ENCODE results near the gene ARFGAP1. TPM values are rescaled to one million over a fixed set of nuclear protein-coding genes. Genes with fewer than 3 reads are reported as not detected.

The ARFGAP1 gene
- polyA plus RNA-seq, 1 donor (not counting 4 experiments of a cell fraction or from before 2014, with no cell fraction given): 31.5 TPM

DNA sequence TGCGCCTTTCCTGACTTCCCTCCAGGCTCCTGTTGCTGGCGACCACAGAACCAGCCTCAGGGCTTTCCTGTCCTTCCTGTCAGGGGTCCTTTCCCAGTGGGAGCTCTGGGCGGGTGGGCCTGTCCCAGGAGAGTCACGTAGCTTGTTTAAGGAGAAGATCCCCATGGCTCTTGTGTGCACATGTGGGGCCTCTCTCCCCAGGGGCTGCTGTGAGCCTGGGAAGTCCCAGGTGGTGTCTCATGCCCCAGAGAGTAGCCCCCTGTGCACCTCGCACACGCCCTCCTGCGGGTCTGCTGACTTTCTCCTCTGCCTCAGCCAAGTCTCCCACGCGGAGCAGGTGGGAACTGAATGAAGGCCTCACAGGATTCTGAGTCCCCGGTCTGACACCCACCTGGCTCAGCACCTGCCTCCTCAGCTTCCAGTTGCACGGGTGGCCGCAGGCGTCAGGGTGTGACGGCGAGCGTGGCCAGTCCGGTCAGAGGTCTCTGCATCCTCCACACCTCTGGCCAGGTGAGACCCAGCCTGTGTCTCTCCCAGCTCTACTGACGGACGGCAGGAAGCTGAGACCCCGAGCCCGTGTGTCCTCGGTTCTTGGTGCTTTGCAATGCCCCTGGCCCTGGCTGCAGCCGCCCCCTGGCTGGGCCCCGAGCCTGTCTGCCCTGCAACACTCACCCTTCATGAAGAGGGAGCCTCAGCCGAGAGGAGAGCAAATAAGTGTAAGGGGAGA, 12.7 kb upstream of the ARFGAP1 start:
- Histone ChIP-seq H2AFZ (ENCODE audit: control insufficient read depth, low read length) (no peak overlapping the region), H3K9me1 (ENCODE audit: control insufficient read depth, extremely low read depth, insufficient read depth, low read length) (no peaks in the 10 kb centered on the region), H3K4me3 (ENCODE audit: control insufficient read depth in 2 of 3, extremely low read depth in 1 of 3, insufficient read depth in 2 of 3, low read depth in 1 of 3, low read length in 3 of 3) (no peak overlapping the region), H3K36me3 (ENCODE audit: control insufficient read depth in 2 of 2, extremely low read depth in 1 of 2, insufficient read depth in 2 of 2, low read length in 2 of 2) (no peaks in the 10 kb centered on the region), H3K9ac (ENCODE audit: control insufficient read depth, extremely low read depth, insufficient read depth, low read length) (no peak overlapping the region), H3K4me1 (ENCODE audit: control insufficient read depth, extremely low read depth, insufficient read depth, low read length) (peaks cover 17% of the 10 kb centered on the region), H3K27me3 (ENCODE audit: control insufficient read depth, extremely low read depth, insufficient read depth, low read length) (peaks cover 28% of the 10 kb centered on the region), H3K4me2 (ENCODE audit: control insufficient read depth, extremely low read depth, insufficient read depth, low read depth, low read length) (no peak overlapping the region), H4K20me1 (ENCODE audit: control insufficient read depth, extremely low read depth, insufficient read depth, low read length) (no peaks in the 10 kb centered on the region), H3K79me2 (ENCODE audit: control insufficient read depth, insufficient read depth, low read length) (no peaks in the 10 kb centered on the region), H3K9me3 (ENCODE audit: control insufficient read depth, low read depth, low read length) (no peaks in the 10 kb centered on the region), H3K27ac (ENCODE audit: control insufficient read depth, insufficient read depth, low read length) (no peak overlapping the region)
- no peak for FAIRE-seq
- no peak for DNase-seq (ENCODE audit: low read depth, low spot score)
- TF ChIP-seq EZH2 (IDR thresholded peaks at IDR 0.05; ENCODE audit: low read length) (no peak), CTCF (optimal IDR thresholded peaks at IDR 0.05 in 1 of 3, IDR thresholded peaks at IDR 0.05 in 1 of 3, conservative IDR thresholded peaks at IDR 0.05 in 1 of 3; ENCODE audit: extremely low read depth in 1 of 3, insufficient read depth in 2 of 3, low read length in 3 of 3) (no peak)
- dilution Hi-C loops (cut with MboI; ENCODE audit: extremely low pct_ligation_motif_present, low sequenced_read_pairs): no loop called here

DNA sequence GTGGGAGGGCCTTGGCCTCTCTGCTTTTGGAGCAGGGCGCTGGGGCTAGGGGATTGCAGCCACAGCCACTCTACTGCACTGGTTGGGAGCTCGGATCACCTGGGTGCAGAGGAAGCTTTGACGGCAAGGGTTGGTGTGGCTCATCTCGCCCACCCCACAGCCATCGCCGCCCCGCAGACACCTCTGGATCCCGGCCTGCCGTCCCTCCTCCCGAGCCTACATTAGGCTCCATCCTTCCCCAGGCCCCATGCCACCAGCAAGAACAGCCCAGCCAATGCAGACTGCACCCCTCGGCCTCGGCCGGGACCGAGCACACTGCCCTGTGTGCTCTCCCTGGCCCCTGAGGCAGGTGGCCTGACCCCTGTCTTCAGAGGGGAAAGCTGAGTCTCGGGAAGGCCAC, 12.1 kb upstream of the ARFGAP1 start:
- no peak overlapping the region for H2AFZ ChIP-seq (ENCODE audit: control insufficient read depth, low read length)
- dilution Hi-C loops (cut with MboI; ENCODE audit: extremely low pct_ligation_motif_present, low sequenced_read_pairs): no loop called here
- TF ChIP-seq EZH2 (IDR thresholded peaks at IDR 0.05; ENCODE audit: low read length): no peak
- no peak for TF ChIP-seq CTCF (optimal IDR thresholded peaks at IDR 0.05 in 1 of 3, IDR thresholded peaks at IDR 0.05 in 1 of 3, conservative IDR thresholded peaks at IDR 0.05 in 1 of 3; ENCODE audit: extremely low read depth in 1 of 3, insufficient read depth in 2 of 3, low read length in 3 of 3)
- H4K20me1 ChIP-seq (ENCODE audit: control insufficient read depth, extremely low read depth, insufficient read depth, low read length): no peaks in the 10 kb centered on the region
- DNase-seq (ENCODE audit: low read depth, low spot score) (no peak), FAIRE-seq (no peak)
- H3K4me2 ChIP-seq (ENCODE audit: control insufficient read depth, extremely low read depth, insufficient read depth, low read depth, low read length): no peak overlapping the region
- H3K9me1 ChIP-seq (ENCODE audit: control insufficient read depth, extremely low read depth, insufficient read depth, low read length): no peaks in the 10 kb centered on the region
- peaks cover 25% of the 10 kb centered on the region for H3K27me3 ChIP-seq (ENCODE audit: control insufficient read depth, extremely low read depth, insufficient read depth, low read length)
- no peak overlapping the region for H3K27ac ChIP-seq (ENCODE audit: control insufficient read depth, insufficient read depth, low read length)
- H3K4me3 ChIP-seq (ENCODE audit: control insufficient read depth in 2 of 3, extremely low read depth in 1 of 3, insufficient read depth in 2 of 3, low read depth in 1 of 3, low read length in 3 of 3): no peak overlapping the region
- no peaks in the 10 kb centered on the region for H3K36me3 ChIP-seq (ENCODE audit: control insufficient read depth in 2 of 2, extremely low read depth in 1 of 2, insufficient read depth in 2 of 2, low read length in 2 of 2)
- H3K4me1 ChIP-seq (ENCODE audit: control insufficient read depth, extremely low read depth, insufficient read depth, low read length): peaks cover 15% of the 10 kb centered on the region
- no peak overlapping the region for H3K9ac ChIP-seq (ENCODE audit: control insufficient read depth, extremely low read depth, insufficient read depth, low read length)
- no peaks in the 10 kb centered on the region for H3K9me3 ChIP-seq (ENCODE audit: control insufficient read depth, low read depth, low read length)
- H3K79me2 ChIP-seq (ENCODE audit: control insufficient read depth, insufficient read depth, low read length): no peaks in the 10 kb centered on the region
